Epithelial cell of proximal tubule (primary cell): ENCODE data around the gene PACS2. TPM values are rescaled to one million over a fixed set of nuclear protein-coding genes. Genes with fewer than 3 reads are reported as not detected.

Source experiments
- DNase-seq: peaks from one replicate; pipeline ENCODE4 v3.0.0-alpha.2; 2011; ENCODE audit warnings: low read depth
- H3K4me3 ChIP-seq: 2 replicates; pipeline ENCODE4 v1.5.1; 2011; ENCODE audit warnings: low read depth, mild to moderate bottlenecking, low read length
- total RNA-seq: library from RNA; depleted of rRNA; stranded (reverse); fragments of >200 nt; gene quantifications from 2 replicates; pipeline ENCODE4 v1.2.3, GENCODE V29; 2015
- TF ChIP-seq, protein P1 (sequence below): conservative IDR thresholded peaks from 2 replicates; pipeline ENCODE4 v1.5.1; 2012; ENCODE audit warnings: low read depth, mild to moderate bottlenecking, low read length

The PACS2 gene
- total RNA-seq, 1 donor from 2014 or later, result 68.7 TPM

- no peak for DNase-seq
- no peak overlapping the region for H3K4me3 ChIP-seq
- TF ChIP-seq, protein P1, sequence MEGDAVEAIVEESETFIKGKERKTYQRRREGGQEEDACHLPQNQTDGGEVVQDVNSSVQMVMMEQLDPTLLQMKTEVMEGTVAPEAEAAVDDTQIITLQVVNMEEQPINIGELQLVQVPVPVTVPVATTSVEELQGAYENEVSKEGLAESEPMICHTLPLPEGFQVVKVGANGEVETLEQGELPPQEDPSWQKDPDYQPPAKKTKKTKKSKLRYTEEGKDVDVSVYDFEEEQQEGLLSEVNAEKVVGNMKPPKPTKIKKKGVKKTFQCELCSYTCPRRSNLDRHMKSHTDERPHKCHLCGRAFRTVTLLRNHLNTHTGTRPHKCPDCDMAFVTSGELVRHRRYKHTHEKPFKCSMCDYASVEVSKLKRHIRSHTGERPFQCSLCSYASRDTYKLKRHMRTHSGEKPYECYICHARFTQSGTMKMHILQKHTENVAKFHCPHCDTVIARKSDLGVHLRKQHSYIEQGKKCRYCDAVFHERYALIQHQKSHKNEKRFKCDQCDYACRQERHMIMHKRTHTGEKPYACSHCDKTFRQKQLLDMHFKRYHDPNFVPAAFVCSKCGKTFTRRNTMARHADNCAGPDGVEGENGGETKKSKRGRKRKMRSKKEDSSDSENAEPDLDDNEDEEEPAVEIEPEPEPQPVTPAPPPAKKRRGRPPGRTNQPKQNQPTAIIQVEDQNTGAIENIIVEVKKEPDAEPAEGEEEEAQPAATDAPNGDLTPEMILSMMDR, result no peak
Measured at GRCh38 chr14:105368032-105368417, 53.5 kb downstream of the PACS2 start.

DNA sequence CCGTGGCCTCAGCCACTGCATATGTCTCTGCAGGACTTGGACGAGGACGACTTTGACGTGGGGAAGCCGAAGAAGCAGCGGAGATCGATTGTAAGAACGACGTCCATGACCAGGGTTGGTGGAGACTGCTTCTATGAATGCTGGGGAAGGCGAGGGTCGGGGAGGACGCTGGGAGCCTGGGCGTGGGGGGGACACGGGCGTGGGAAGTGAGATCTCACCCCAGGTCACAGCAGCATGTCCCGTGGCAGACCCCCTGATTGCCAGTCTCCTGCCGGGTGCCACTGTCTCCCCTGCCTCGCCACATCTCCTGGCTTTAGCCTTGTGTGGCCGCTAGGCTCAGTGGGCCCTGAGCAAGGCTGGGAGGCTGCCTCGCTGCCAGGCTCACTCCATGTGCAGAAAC, 53.9 kb downstream of the PACS2 start:
- TF ChIP-seq, protein P1, result no peak
- H3K4me3 ChIP-seq, result no peak overlapping the region
- no peak for DNase-seq

GRCh38 chr14:105368910-105369652, 54.5 kb downstream of the PACS2 start:
- TF ChIP-seq, protein P1, result no peak
- no peak for DNase-seq
- no peak overlapping the region for H3K4me3 ChIP-seq

DNA sequence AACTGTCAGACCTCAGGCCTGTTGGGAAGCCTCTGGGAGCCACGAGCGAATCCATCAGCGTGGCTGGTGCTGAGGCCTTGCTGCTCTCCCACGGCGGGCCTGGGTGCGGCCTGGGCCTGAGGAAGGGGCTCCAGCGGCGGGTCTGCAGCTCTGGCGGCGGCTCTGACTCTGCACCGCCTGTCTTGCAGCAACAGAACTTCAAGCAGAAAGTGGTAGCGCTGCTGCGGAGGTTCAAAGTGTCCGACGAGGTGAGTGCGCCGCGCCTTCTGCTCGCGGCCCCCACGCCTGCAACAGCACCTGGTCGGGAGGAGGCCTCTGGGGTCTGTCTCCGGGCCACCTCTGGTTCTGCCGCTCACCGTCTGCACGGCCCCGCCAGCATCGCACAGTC, 55.1 kb downstream of the PACS2 start:
- no peak overlapping the region for H3K4me3 ChIP-seq
- DNase-seq, result no peak
- TF ChIP-seq, protein P1, result no peak

- no peak overlapping the region for H3K4me3 ChIP-seq
- DNase-seq, result no peak
- TF ChIP-seq, protein P1, result no peak
Measured at GRCh38 chr14:105374389-105374788, 59.8 kb downstream of the PACS2 start.

- TF ChIP-seq, protein P1, result no peak
- H3K4me3 ChIP-seq, result no peak overlapping the region
- no peak for DNase-seq
Measured at GRCh38 chr14:105375635-105376057, 61.1 kb downstream of the PACS2 start.
